Gastrocnemius medialis (tissue), 4 donors: Measurements from ENCODE around the gene SLC22A2. TPM values are rescaled to one million over a fixed set of nuclear protein-coding genes. Genes with fewer than 3 reads are reported as not detected.
"Not testable (repeated sequence)": the region's sequence is repeated elsewhere in the genome, so short reads cannot be mapped to it uniquely, and the experiment has no call there.

Source experiments
- ATAC-seq, 2 donors: fragments of 150-250 bp; one replicate each; pipeline ENCODE4 v1.9.1; 2016
- DNase-seq, 2 donors: peaks; one replicate each; pipeline ENCODE4 v3.0.0-alpha.2; 2019
- H3K27ac ChIP-seq, 4 donors: fragments of 200-600 bp; sonication (generic); 1 replicate in 1 of 4; 2 replicates in 3 of 4; pipeline ENCODE4 v1.5.1; 2016 to 2018; ENCODE audit warnings: mild to moderate bottlenecking in 2 of 4, moderate library complexity in 1 of 4
- H3K27me3 ChIP-seq, 3 donors: fragments of 200-600 bp; sonication (generic) in 2 of 3; 1 replicate in 1 of 3; 2 replicates in 2 of 3; pipeline versions ENCODE4 v1.5.1 to v1.6.0; 2016 to 2019; ENCODE audit warnings: mild to moderate bottlenecking in 1 of 3, moderate library complexity in 1 of 3
- H3K36me3 ChIP-seq, 2 donors: fragments of 200-600 bp; sonication (generic) in 1 of 2; one replicate each; pipeline ENCODE4 v1.5.1; 2017 to 2018
- H3K4me1 ChIP-seq, 2 donors: fragments of 200-600 bp; sonication (generic) in 1 of 2; one replicate each; pipeline ENCODE4 v1.5.1; 2016 to 2017; ENCODE audit warnings: mild to moderate bottlenecking in 2 of 2
- H3K4me3 ChIP-seq, 4 donors: fragments of 200-600 bp; sonication (generic) in 3 of 4; 1 replicate in 1 of 4; 2 replicates in 3 of 4; pipeline ENCODE4 v1.5.1; 2016 to 2019; ENCODE audit warnings: mild to moderate bottlenecking in 2 of 4
- H3K9me3 ChIP-seq, 3 donors: fragments of 200-600 bp; sonication (generic) in 2 of 3; 1 replicate in 1 of 3; 2 replicates in 2 of 3; pipeline ENCODE4 v1.5.1; 2016 to 2019
- CTCF ChIP-seq, 5 experiments: fragments of 450-650 bp in 3 of 5; fragments of 200-600 bp in 2 of 5; sonication (generic) in 2 of 5; IDR thresholded peaks in 4 of 5; conservative IDR thresholded peaks in 1 of 5; 1 replicate in 4 of 5; 2 replicates in 1 of 5; pipeline ENCODE4 v1.5.1; 2016 to 2019; ENCODE audit warnings: antibody characterized with exemption in 5 of 5, mild to moderate bottlenecking in 3 of 5, moderate library complexity in 3 of 5
- POLR2A ChIP-seq, 2 donors: fragments of 450-650 bp; IDR thresholded peaks; one replicate each; pipeline ENCODE4 v1.6.1; 2017; ENCODE audit warnings: antibody characterized with exemption in 2 of 2, mild to moderate bottlenecking in 2 of 2, moderate library complexity in 2 of 2
- in situ Hi-C, 4 donors: fragments of 200-750 bp; cut with MboI; loops; one replicate each; pipeline versions ENCODE4 v1.15.0 to v1.8.0; 2017; ENCODE audit warnings: low sequenced_read_pairs in 4 of 4
- intact Hi-C: fragments of 100-400 bp; cut with DNase I; formaldehyde crosslinking; loops from one replicate; pipeline ENCODE4 v1.15.1; 2023; ENCODE audit warnings: low total_unique reads
- total RNA-seq, 4 donors: library from RNA; depleted of rRNA; stranded (reverse); fragments of >200 nt; gene quantifications; one replicate each; pipeline versions ENCODE4 v1.1.0 to v1.2.3, GENCODE V29; 2016

SLC22A2 gene
- total RNA-seq, 4 donors from 2014 or later: not detected

GRCh38 chr6:160240691-160241084 lies 17.9 kb downstream of the SLC22A2 start:
- Histone ChIP-seq H3K9me3 (no peaks in the 10 kb centered on the region), H3K27ac (no peak overlapping the region), H3K4me3 (no peak overlapping the region), H3K4me1 (no peaks in the 10 kb centered on the region), H3K36me3 (no peaks in the 10 kb centered on the region), H3K27me3 (no peaks in the 10 kb centered on the region)
- in situ Hi-C loops: no loop called here
- no peak for DNase-seq
- intact Hi-C loops: no loop called here
- no peak for ATAC-seq
- TF ChIP-seq CTCF (IDR thresholded peaks at IDR 0.05 in 4 of 5, conservative IDR thresholded peaks at IDR 0.05 in 1 of 5) (no peak), POLR2A (IDR thresholded peaks at IDR 0.05) (no peak)

GRCh38 chr6:160239929-160240690 lies 18.5 kb downstream of the SLC22A2 start:
- in situ Hi-C loops: no loop called here

GRCh38 chr6:160238761-160239751 lies 19.6 kb downstream of the SLC22A2 start:
- no peak overlapping the region for H3K27ac ChIP-seq
- H3K36me3 ChIP-seq: no peaks in the 10 kb centered on the region
- no peaks in the 10 kb centered on the region for H3K4me1 ChIP-seq
- no peaks in the 10 kb centered on the region for H3K9me3 ChIP-seq
- no peak for DNase-seq
- no peak for ATAC-seq
- TF ChIP-seq CTCF (IDR thresholded peaks at IDR 0.05 in 4 of 5, conservative IDR thresholded peaks at IDR 0.05 in 1 of 5): no peak
- in situ Hi-C loops (no loop called here), intact Hi-C loops (no loop called here)
- no peaks in the 10 kb centered on the region for H3K27me3 ChIP-seq
- no peak overlapping the region for H3K4me3 ChIP-seq

More at GRCh38 chr6:160239929-160240690, 18.5 kb downstream of the SLC22A2 start:
- Histone ChIP-seq H3K4me1 (no peaks in the 10 kb centered on the region), H3K9me3 (no peaks in the 10 kb centered on the region), H3K27ac (no peak overlapping the region), H3K36me3 (no peaks in the 10 kb centered on the region), H3K27me3 (no peaks in the 10 kb centered on the region), H3K4me3 (no peak overlapping the region)
- TF ChIP-seq CTCF (IDR thresholded peaks at IDR 0.05 in 4 of 5, conservative IDR thresholded peaks at IDR 0.05 in 1 of 5): no peak
- TF ChIP-seq POLR2A (IDR thresholded peaks at IDR 0.05): no peak
- DNase-seq (no peak), ATAC-seq (no peak)
- intact Hi-C loops: no loop called here

GRCh38 chr6:160238278-160238711 lies 20.3 kb downstream of the SLC22A2 start:
- DNase-seq: no peak
- Histone ChIP-seq H3K27ac (no peak overlapping the region), H3K9me3 (no peaks in the 10 kb centered on the region), H3K4me1 (no peaks in the 10 kb centered on the region), H3K36me3 (no peaks in the 10 kb centered on the region), H3K4me3 (no peak overlapping the region), H3K27me3 (no peaks in the 10 kb centered on the region)
- in situ Hi-C loops: no loop called here
- intact Hi-C loops: no loop called here
- TF ChIP-seq CTCF (IDR thresholded peaks at IDR 0.05 in 4 of 5, conservative IDR thresholded peaks at IDR 0.05 in 1 of 5) (no peak), POLR2A (IDR thresholded peaks at IDR 0.05) (no peak)
- no peak for ATAC-seq

- DNase-seq, H3K9me3 ChIP-seq, H3K4me1 ChIP-seq, ATAC-seq, H3K4me3 ChIP-seq, in situ Hi-C loops, H3K27ac ChIP-seq, H3K27me3 ChIP-seq, intact Hi-C loops, H3K36me3 ChIP-seq: not testable (repeated sequence)
These were observed 20.9 kb downstream of the SLC22A2 start for GRCh38 chr6:160237597-160238275.

- H3K27ac ChIP-seq, DNase-seq, in situ Hi-C loops, H3K4me1 ChIP-seq, H3K36me3 ChIP-seq, H3K27me3 ChIP-seq, H3K4me3 ChIP-seq, ATAC-seq, H3K9me3 ChIP-seq, intact Hi-C loops: not testable (repeated sequence)
These were observed 22.3 kb downstream of the SLC22A2 start for GRCh38 chr6:160236235-160236872.
